Sigmoid colon (tissue), 4 donors: Measurements from ENCODE around the gene PIWIL1.

ENCODE experiments used
- EP300 ChIP-seq, 4 donors: sonication (generic); formaldehyde crosslinking; IDR thresholded peaks; one replicate each; pipeline ENCODE4 v1.6.1; 2017; ENCODE audit warnings: antibody characterized with exemption in 4 of 4
- POLR2A ChIP-seq, 2 donors: fragments of 450-650 bp; IDR thresholded peaks; one replicate each; pipeline ENCODE4 v1.6.1; 2016; ENCODE audit warnings: antibody characterized with exemption in 2 of 2, mild to moderate bottlenecking in 2 of 2, moderate library complexity in 2 of 2

- TF ChIP-seq EP300 (IDR thresholded peaks at IDR 0.05) (no peak), POLR2A (IDR thresholded peaks at IDR 0.05) (no peak)
Observed at GRCh38 chr12:130369816-130370215, 32.1 kb downstream of the PIWIL1 start.
